Nephron progenitor cell (in vitro differentiated cells): ENCODE measurements around the gene IRS2.

Experiments
- DNase-seq: peaks from one replicate; pipeline ENCODE4 v3.0.0; 2021
- H3K27ac Mint-ChIP-seq: 2 replicates; pipeline ENCODE4 v1.8.0; 2021; ENCODE audit warnings: mild to moderate bottlenecking, moderate library complexity, mixed read lengths
- H3K27me3 Mint-ChIP-seq: 2 replicates; pipeline ENCODE4 v1.8.0; 2021; ENCODE audit warnings: mild to moderate bottlenecking, low read depth, mixed read lengths; ENCODE audit not compliant: poor library complexity
- H3K36me3 Mint-ChIP-seq: 2 replicates; pipeline ENCODE4 v1.8.0; 2021; ENCODE audit warnings: low read depth, mixed read lengths
- H3K4me1 Mint-ChIP-seq: 2 replicates; pipeline ENCODE4 v1.8.0; 2021; ENCODE audit warnings: mixed read lengths
- H3K4me3 Mint-ChIP-seq: 2 replicates; pipeline ENCODE4 v1.8.0; 2021; ENCODE audit warnings: mild to moderate bottlenecking, moderate library complexity, mixed read lengths
- H3K9me3 Mint-ChIP-seq: 2 replicates; pipeline ENCODE4 v1.8.0; 2021; ENCODE audit warnings: mild to moderate bottlenecking, moderate library complexity, mixed read lengths
- TF ChIP-seq, protein P1 (sequence below): fragments of 200-600 bp; sonication (generic); IDR thresholded peaks from 2 replicates; pipeline ENCODE4 v1.5.0; 2021; ENCODE audit warnings: antibody characterized with exemption

The IRS2 gene

DNA sequence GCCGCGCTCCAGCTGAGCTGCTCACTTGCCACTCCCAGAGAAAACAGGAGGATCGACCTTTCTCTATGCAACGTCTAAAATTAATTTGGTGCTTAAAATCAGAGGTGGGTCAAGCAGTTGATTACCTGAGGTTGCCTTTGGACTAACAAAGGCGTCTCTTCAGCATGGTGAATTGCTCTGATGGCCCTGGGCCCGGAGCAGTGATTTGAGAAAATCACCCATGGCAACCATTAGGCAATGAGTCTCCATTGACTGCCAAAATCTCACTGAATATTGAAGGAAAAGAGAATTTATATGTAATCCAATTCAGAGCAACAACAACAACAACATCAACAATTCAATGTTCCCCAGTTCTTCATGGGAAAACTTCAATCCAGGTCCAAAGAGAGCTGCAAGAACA, 61.8 kb downstream of the IRS2 start:
- Mint-ChIP-seq H3K36me3 (no peaks in the 10 kb centered on the region), H3K27ac (no peak overlapping the region), H3K4me3 (no peak overlapping the region), H3K4me1 (peaks cover 24% of the 10 kb centered on the region), H3K9me3 (no peaks in the 10 kb centered on the region), H3K27me3 (peaks cover 12% of the 10 kb centered on the region)
- no peak for DNase-seq
- TF ChIP-seq, protein P1, sequence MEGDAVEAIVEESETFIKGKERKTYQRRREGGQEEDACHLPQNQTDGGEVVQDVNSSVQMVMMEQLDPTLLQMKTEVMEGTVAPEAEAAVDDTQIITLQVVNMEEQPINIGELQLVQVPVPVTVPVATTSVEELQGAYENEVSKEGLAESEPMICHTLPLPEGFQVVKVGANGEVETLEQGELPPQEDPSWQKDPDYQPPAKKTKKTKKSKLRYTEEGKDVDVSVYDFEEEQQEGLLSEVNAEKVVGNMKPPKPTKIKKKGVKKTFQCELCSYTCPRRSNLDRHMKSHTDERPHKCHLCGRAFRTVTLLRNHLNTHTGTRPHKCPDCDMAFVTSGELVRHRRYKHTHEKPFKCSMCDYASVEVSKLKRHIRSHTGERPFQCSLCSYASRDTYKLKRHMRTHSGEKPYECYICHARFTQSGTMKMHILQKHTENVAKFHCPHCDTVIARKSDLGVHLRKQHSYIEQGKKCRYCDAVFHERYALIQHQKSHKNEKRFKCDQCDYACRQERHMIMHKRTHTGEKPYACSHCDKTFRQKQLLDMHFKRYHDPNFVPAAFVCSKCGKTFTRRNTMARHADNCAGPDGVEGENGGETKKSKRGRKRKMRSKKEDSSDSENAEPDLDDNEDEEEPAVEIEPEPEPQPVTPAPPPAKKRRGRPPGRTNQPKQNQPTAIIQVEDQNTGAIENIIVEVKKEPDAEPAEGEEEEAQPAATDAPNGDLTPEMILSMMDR, result no peak

DNA sequence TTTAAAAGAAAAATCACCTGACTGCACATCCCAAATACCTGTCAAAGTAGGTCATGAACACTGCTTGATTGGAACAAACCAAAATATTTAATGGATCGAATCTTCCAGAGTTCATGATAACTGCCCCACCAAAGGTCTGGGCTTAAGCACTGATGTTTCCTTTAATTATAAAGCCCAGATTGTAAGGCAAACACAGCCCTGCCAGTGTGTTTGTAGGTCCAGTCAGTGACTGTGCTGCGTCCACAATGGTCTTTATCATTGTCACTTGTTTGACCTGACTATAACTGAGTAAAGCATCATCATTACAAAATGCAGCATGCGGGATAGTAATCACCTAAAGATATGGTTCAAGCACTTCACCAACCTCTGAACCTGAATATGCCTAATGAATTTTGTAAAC, 63.3 kb downstream of the IRS2 start:
- Mint-ChIP-seq H3K36me3 (no peaks in the 10 kb centered on the region), H3K4me3 (no peak overlapping the region), H3K27me3 (peaks cover 12% of the 10 kb centered on the region), H3K4me1 (peaks cover 10% of the 10 kb centered on the region), H3K27ac (no peak overlapping the region), H3K9me3 (no peaks in the 10 kb centered on the region)
- DNase-seq, result no peak
- TF ChIP-seq, protein P1, result no peak

DNA sequence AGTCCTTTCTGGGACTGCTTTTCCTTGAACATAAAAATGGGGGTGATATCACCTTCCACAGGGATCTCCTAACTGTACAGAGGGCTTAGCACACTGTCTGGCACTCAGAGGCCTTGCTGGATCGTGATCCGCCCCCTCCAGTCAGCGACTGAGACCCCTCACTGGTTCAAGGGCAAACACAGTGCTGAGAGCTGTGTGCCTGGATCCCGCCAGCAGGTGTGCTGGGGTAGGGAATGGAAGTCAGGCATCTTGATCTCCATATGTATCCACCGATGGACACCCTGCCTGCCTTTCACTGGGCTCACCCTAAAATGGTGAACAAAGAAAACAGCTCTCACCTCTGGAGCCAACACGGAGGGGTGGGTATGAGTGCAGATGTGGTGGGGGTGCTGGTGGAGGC, 64.3 kb downstream of the IRS2 start:
- no peak overlapping the region for H3K4me3 Mint-ChIP-seq
- no peak overlapping the region for H3K27ac Mint-ChIP-seq
- H3K36me3 Mint-ChIP-seq, result no peaks in the 10 kb centered on the region
- H3K9me3 Mint-ChIP-seq, result no peaks in the 10 kb centered on the region
- TF ChIP-seq, protein P1, result no peak
- no peak for DNase-seq
- peaks cover 9% of the 10 kb centered on the region for H3K27me3 Mint-ChIP-seq
- peaks cover 10% of the 10 kb centered on the region for H3K4me1 Mint-ChIP-seq

DNA sequence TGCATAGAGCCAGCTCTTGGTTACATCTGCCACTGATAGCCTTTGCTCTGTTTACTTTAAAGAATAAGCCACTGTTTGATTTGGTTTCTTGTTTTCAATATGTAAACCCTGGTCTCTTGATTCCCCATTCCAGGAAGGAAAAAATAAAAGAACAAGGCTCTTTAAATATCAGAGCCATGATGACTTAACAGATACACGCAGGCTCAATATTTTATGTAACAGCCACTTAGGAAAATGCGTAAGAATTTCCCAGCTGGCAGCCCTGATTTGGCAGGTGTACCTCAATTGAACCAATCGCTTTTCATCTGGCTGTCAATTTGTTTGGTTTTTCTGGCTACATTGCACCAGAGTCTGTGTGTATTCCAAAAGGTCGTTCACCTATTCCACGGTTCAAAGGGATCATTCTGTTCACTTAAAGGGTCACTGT, 65.6 kb downstream of the IRS2 start:
- Mint-ChIP-seq H3K4me3 (no peak overlapping the region), H3K4me1 (peaks cover 15% of the 10 kb centered on the region)
- TF ChIP-seq, protein P1, result no peak

DNA sequence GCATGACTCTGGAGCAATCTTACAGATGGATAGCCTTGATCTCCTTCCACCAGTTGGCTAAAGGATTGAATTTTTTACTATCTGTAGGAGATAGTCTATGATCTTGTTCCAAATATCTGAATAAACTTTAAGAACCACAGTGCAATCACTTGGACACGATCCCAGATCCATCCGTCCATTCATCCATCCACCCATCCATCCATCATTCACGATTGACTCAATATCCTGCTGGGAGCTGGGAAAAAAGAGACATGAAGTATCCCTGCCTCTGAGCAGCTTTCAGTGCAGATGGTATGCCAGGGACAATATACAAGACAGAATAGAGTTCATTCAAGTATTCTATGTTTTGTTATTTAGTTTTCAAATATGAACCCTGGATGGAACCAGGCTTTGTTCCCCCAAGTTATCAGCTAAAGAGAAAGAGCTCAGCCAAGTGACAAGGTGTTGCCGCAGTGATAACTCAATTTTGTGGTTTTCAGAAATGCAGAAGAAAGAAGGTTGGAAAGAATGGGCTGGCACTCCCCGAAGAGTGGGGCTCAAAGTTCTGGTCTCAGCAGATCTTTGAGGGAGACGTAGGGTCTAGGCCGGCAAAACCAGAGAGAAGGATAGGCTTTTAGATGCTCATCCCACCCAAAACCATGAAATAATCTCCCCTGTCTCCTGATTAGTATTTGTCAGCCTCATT, 66.3 kb downstream of the IRS2 start:
- Mint-ChIP-seq H3K27me3 (peaks cover 4% of the 10 kb centered on the region), H3K27ac (no peak overlapping the region), H3K4me3 (no peak overlapping the region), H3K9me3 (no peaks in the 10 kb centered on the region), H3K4me1 (peaks cover 20% of the 10 kb centered on the region), H3K36me3 (no peaks in the 10 kb centered on the region)
- no peak for DNase-seq
- TF ChIP-seq, protein P1, result no peak

More for the DNA sequence above, 65.6 kb downstream of the IRS2 start:
- no peaks in the 10 kb centered on the region for H3K36me3 Mint-ChIP-seq
- H3K9me3 Mint-ChIP-seq, result no peaks in the 10 kb centered on the region
- no peak for DNase-seq
- peaks cover 7% of the 10 kb centered on the region for H3K27me3 Mint-ChIP-seq
- H3K27ac Mint-ChIP-seq, result no peak overlapping the region

DNA sequence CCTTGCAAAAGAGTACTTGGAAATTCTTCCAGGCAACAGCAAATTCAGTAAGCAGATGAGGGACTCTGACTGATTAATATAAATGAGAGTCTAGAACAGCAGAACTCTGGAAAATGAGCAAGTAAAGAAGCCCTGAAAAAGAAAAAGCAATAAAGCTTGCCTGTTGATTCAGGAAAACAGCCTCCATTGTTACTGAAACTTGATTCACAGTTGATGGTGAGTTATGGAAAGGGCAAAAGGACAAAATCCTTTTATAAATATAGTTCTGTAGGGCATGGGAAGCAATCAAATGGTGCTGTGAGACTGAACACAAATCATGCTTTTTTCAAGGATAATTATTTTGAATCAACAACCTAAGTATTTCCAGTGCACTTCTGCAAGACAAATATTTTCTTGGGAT, 67.7 kb downstream of the IRS2 start:
- DNase-seq, result no peak
- Mint-ChIP-seq H3K36me3 (no peaks in the 10 kb centered on the region), H3K27ac (no peak overlapping the region), H3K27me3 (peaks cover 4% of the 10 kb centered on the region), H3K4me1 (peaks cover 22% of the 10 kb centered on the region), H3K4me3 (no peak overlapping the region), H3K9me3 (no peaks in the 10 kb centered on the region)
- TF ChIP-seq, protein P1, result no peak
